COLO668 (cell line): ENCODE results near the gene THBD.
"Not testable (repeated sequence)": the region's sequence is repeated elsewhere in the genome, so short reads cannot be mapped to it uniquely, and the experiment has no call there.

Source experiments
- DNase-seq: peaks from one replicate; lab custom pipeline; 2025; ENCODE audit not compliant: unreplicated experiment; lab: John Stamatoyannopoulos, UW

The THBD gene

GRCh38 chr20:23039136-23039875 is 10.2 kb downstream of the THBD start:
- no peak for DNase-seq

DNA sequence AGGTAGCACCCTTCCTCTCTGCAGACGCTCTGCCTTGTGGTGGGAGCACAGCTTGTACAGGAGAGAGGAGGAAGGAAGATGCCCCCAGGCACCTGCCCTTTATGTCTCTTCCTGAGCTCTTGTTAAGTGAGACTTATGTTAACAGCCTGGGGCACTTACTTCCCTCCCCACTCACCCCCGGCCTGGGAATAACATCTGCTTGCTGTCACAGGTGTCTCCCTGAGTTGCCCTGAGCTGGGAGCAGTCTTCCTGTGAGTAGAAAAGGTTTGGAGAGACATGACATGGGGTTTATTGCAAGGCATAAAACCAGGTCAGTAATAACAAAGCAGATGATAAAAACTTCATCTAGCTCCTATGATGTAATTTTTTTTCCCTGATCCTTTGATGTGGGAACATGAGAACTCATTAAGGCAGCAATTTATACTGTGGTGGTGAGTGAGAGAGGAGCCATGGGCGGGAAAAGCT is 12.4 kb downstream of the THBD start:
- no peak for DNase-seq

DNA sequence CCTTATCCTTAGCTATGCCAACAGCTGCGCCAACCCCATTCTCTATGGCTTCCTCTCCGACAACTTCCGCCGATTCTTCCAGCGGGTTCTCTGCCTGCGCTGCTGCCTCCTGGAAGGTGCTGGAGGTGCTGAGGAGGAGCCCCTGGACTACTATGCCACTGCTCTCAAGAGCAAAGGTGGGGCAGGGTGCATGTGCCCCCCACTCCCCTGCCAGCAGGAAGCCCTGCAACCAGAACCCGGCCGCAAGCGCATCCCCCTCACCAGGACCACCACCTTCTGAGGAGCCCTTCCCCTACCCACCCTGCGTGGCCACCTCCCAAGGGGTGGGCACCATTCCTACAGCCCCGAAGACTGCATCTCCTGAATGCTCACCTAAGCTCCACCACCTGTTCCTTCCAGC is 13.1 kb downstream of the THBD start:
- no peak for DNase-seq

- no peak for DNase-seq
Observed at GRCh38 chr20:23035731-23036130, 13.7 kb downstream of the THBD start.

DNA sequence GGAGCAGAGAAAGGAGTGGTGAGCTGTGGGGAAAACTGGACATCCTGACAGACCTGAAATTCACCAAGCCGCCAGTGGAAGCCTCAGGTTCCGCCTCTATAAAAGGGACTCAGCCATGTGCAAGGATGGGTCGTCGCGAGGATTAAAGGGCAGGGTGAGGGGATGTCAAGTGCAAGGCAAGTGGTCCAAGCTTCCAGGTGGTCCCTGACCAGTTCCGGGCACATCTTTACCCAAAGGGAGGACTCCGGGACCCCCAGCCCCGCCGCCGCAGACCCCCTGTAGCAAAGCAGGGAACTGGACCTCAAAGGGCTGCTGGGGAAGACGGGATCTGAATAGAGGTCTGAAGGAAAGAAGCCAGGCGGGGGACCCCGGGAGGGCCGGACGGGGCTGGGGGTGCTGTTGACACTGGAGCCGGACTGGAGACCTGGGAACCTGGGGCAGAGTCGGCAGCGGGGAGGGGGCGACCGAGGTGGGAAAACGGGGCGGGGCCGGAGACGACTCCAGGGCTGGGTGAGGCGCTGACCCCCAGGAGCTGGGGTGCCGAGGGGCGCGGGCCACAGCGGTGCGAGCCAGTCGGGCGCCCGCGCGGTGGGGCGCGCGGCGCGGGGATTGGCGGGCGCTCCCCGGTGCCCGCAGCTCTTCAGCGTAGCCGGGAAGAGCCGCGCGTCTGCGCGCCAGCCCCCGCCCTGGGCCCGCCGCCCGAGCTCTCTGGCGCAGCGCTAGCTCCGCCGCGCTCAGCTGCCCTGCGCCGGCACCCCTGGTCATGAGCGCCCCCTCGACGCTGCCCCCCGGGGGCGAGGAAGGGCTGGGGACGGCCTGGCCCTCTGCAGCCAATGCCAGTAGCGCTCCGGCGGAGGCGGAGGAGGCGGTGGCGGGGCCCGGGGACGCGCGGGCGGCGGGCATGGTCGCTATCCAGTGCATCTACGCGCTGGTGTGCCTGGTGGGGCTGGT is 14.5 kb downstream of the THBD start, which contains the start of gene SSTR4:
TSS of gene SSTR4 (plus strand) at position 592 of the 951 bp plus-strand sequence. CDS start at position 764, 172 bp downstream.
- DNase-seq: no peak

DNA sequence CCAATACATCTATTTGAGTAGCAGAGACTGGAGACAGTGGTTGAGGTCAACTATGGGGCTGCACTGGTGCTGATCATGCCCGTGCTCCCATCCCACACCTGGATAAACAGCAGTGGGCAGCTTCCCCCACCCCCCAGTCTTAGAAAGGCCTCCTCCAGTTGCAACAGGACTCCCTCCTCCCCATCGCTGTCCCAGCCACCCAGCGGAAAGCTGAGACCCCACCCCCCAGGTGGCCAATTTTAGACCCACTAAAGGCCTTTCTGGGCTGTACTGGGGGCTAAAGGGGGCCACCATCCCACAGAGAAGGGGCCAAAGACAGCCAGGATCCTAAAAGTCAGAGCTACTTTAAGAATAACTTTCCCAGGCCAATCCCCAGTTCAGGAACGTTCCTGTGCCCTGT is 15.6 kb downstream of the THBD start:
- DNase-seq: no peak

DNA sequence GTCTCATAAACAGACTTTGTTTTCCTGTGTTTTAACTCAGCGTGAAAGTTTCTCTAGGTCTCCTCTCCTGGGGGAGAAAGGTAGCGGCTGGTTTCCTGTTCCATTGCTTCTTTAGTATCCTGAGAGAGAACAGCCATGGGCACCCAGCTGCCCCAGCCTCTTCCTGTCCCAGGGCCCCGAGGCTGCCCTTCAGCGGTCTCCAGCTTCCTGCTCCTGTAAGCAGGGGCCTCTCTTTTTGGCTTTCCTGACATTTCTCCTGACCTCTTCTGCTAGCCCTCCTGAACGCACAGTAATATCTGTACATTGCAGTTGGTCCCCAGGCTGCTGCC is 16.8 kb downstream of the THBD start:
- DNase-seq: no peak

- DNase-seq: no peak
Observed at GRCh38 chr20:23032056-23032749, 17.3 kb downstream of the THBD start.

GRCh38 chr20:23031346-23031745 is 18.1 kb downstream of the THBD start:
- no peak for DNase-seq

GRCh38 chr20:23029324-23029723 is 20.1 kb downstream of the THBD start:
- DNase-seq: no peak

DNA sequence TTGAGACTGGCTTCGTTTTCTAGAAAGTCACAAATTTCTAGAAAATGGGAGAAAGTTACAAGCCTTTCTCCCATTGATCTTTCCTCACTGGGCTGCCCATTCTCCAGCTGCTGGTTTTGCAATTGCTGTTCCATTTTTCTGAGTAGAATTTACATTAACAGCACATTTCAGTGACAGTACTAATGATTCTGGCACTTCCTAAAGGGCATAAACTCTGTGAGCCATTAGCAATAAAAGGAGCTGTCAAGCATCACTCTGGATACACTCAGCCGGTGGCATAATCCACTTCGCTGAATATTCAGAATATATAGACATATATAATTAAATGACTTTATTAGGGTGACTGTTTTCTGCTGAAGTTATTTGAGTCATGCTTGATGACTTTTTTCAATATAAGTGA is 21.1 kb downstream of the THBD start:
- DNase-seq: no peak

- no peak for DNase-seq
Observed at GRCh38 chr20:23027721-23028120, 21.8 kb downstream of the THBD start.

DNA sequence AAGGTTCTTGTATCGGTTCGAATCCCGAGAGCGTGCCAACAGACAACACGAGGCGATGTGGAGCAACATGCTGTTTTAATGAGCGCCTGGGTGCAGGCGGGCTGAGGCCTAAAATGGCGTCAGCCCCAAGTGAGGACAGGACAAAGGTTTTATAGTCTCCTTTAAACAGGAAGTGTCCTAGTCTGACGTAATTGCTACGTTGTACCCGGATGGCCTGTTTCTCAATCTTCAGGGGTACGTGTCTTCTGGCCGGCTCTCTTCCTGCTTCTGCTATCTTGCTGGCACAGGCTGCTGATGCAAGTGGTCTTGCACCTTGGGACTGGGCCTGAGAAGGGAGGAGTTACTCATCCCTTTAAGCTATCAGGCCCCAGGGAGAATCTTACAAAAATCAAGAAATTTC is 24.0 kb downstream of the THBD start:
- not testable (repeated sequence) for DNase-seq

DNA sequence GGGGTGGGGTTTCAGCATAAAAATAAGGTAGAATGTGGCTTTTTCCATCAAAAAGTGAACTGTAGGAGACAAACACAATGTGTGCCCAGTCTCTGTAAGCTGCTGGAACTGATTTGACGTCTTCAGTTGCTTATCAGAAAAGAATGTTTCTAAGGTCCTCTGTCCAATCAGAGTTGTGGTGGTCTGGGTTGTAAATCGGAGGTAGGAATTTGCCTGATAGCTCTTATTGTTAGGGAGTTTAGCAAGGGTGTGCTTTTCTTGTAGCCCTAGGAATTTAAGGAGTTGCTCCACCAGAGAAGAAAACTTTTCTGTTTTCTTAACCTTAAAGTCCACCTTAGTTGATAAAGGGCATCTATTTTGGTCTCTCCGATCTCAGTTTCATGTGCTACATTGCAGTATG is 24.8 kb downstream of the THBD start:
- DNase-seq: no peak

- no peak for DNase-seq
Observed at GRCh38 chr20:23023621-23024177, 25.8 kb downstream of the THBD start.

DNA sequence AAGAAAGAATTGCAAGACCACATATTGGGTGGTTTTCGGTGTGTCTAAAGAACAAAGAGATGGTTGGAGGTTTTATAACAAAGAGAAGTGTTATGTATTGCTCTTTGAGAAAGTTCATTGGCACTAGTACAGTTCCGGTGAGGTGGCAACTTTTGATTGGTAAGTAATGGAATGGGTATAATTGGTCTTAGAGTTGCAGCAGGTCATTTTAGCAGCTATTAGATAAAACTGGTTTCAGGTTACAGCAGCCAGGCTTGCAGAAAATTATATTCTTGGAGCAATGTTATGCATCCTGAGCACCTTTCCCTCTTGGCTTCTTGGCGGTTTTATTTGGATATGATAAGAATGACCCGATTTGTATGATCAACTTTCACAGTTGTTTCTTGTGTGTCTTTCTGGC is 26.6 kb downstream of the THBD start:
- DNase-seq: no peak

DNA sequence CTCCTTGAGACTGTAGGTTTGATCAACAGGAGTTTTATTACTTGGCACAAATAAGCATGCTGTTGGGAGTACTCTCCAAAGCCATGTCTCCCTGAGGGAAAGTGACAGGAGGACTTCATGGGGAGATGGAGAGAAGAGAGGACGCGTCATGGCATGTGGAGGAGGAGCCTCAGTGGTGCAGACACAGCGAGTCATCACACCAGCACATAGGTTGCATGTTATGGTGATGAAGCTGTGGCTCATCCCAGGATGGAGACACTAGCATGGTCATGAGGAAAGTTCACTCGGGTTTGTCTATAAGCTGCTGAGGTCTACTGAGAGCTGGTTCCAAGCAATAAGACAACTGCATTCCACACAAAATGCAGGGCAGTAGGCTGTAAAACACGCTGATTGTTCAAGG is 27.5 kb downstream of the THBD start:
- no peak for DNase-seq

DNA sequence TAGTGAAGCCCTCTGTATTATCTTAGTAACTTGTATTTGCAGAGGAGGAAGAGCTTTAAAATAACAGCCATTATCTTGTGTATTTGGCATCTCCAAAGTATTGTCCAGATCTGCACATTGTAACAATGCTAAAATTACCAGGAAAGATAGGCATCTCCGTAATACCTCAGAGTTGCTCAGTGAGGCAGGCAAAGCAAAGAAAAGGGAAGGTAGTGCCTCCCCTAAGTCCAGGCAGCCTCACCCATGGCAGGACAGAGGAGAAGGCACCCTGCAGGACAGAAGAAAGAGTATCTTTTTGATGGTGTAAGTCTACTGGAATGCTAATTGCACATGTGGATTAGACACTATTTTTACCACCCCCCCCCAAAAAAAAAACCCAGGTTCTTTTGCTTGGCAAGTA is 27.9 kb downstream of the THBD start:
- DNase-seq: no peak

GRCh38 chr20:23020230-23021018 is 29.0 kb downstream of the THBD start:
- no peak for DNase-seq

GRCh38 chr20:23019403-23019802 is 30.1 kb downstream of the THBD start:
- DNase-seq: no peak
